Hematopoietic multipotent progenitor cell treated with erythropoietin and hydrocortisone succinate and interleukin-3 and kit ligand, for 15 days (in vitro differentiated cells): ENCODE results near the gene ALG12.
"Not testable (repeated sequence)": the region's sequence is repeated elsewhere in the genome, so short reads cannot be mapped to it uniquely, and the experiment has no call there.

Source experiments
- DNase-seq: peaks from one replicate; pipeline ENCODE4 v3.0.0-alpha.2; 2015; ENCODE audit warnings: low spot score

ALG12 gene

DNA sequence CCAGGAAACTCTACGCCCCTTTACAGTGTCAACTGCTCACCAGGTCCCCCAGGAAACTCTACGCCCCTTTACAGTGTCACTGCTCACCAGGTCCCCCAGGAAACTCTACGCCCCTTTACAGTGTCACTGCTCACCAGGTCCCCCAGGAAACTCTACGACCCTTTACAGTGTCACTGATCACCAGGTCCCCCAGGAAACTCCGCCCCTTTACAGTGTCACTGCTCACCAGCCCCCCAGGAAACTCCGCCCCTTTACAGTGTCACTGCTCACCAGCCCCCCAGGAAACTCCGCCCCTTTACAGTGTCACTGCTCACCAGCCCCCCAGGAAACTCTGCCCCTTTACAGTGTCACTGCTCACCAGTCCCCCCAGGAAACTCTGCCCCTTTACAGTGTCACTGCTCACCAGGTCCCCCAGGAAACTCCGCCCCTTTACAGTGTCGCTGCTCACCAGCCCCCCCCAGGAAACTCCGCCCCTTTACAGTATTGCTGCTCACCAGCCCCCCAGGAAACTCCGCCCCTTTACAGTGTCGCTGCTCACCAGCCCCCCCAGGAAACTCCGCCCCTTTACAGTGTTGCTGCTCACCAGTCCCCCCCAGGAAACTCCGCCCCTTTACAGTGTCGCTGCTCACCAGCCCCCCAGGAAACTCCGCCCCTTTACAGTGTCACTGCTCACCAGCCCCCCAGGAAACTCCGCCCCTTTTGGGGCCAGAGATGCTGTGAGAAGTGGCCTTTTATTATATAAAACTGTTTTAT lies 27.0 kb upstream of the ALG12 start:
- not testable (repeated sequence) for DNase-seq

GRCh38 chr22:49944399-49944891 lies 26.2 kb upstream of the ALG12 start:
- no peak for DNase-seq

DNA sequence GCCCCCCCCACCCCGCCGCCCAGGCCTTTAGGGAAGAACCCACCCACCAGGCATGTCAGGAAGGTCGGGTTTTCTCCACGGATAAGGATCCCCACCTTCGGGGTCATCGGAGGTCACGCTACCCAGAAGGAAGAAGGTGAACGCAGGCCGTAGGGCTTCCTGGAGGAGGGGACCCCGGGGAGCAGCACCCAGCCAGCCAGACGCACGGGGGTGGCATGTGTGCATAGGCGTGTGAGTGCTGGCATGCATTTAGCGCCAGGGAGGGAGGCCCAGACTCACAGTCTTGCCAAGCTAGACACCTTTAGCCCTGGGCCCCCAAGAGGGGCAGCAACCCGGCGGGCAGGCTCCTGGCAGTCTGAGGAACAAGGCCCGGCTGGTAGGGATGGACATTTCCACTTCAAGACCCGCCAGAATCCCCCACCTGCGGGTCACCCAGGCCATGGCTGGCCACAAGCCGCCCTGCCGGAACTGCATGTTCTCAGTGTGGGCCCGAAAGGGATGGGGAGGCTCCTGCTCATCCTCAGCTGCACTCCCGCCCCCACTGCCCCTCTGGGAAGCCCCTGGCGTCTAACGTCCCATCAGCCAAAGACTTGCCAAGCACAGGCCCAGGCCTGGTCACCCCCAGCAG lies 25.6 kb upstream of the ALG12 start:
- no peak for DNase-seq

GRCh38 chr22:49943405-49943765 lies 25.1 kb upstream of the ALG12 start:
- DNase-seq, result no peak

- DNase-seq, result no peak
These were observed 24.5 kb upstream of the ALG12 start for GRCh38 chr22:49942565-49943404.

GRCh38 chr22:49941507-49942316 lies 23.5 kb upstream of the ALG12 start:
- DNase-seq, result no peak

DNA sequence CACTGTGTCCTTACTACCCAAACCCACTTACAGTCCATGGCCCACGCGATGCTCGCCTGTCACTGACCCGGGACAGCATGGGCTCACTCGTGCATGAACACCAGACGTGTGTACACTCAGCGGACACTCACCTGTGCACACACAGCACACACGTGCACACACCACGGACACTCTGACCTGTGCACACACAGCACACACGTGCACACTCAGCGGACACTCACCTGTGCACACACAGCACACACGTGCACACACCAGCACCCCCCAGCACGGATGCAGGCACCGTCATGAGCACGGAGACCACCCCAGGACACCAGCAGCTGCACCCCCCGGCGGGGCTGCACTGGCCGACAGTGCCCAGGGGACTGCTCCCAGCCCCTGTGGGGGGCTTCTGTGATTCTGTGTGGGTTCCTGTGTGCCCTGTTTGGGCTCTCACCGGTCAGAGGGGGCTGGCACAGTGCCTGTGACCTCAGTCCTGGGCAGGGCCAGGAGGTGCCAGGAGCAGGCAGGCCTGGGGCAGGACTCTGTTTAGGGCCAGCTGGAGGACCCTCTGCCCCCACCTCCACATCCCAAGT lies 20.4 kb upstream of the ALG12 start:
- DNase-seq, result no peak

- DNase-seq, result no peak
These were observed 19.7 kb upstream of the ALG12 start for GRCh38 chr22:49937758-49938564.

DNA sequence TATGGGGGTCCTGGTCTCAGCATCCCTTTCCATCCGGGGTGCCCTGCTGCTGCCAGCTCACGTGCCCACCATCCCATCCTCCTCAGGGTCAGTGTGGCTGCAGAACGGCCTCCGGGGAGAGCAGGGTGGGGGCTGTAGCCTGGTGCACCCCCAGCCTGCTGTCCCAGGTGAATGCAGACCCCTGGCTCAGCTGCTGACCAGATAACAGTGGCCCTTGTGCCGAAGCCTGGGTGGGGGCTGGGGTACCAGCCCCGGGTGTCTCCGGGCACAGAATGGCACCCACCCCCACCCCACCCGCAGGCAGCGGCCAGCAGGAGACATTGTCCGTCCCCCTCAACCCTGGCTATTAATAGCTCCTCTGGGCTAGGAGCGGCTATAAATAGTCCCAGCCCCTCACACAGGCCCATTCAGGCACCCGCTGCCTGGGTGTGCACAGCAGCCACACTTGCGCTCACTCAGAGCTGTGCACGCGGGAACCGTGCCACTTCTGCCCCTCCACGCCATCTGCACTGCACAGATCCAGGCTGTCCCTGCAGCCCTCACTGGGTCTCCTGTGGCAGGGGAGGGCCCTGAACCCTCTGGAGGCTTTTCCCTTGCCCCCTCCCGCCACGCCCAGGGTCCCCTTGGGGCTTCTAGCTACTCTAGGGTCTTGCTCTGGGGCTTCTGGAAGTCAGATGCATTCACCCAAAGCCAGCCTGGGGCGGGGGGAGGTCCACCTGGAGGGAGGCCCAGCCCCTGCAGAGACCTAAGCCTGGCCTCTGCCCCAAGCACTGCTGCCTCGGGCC lies 18.9 kb upstream of the ALG12 start:
- DNase-seq, result no peak

DNA sequence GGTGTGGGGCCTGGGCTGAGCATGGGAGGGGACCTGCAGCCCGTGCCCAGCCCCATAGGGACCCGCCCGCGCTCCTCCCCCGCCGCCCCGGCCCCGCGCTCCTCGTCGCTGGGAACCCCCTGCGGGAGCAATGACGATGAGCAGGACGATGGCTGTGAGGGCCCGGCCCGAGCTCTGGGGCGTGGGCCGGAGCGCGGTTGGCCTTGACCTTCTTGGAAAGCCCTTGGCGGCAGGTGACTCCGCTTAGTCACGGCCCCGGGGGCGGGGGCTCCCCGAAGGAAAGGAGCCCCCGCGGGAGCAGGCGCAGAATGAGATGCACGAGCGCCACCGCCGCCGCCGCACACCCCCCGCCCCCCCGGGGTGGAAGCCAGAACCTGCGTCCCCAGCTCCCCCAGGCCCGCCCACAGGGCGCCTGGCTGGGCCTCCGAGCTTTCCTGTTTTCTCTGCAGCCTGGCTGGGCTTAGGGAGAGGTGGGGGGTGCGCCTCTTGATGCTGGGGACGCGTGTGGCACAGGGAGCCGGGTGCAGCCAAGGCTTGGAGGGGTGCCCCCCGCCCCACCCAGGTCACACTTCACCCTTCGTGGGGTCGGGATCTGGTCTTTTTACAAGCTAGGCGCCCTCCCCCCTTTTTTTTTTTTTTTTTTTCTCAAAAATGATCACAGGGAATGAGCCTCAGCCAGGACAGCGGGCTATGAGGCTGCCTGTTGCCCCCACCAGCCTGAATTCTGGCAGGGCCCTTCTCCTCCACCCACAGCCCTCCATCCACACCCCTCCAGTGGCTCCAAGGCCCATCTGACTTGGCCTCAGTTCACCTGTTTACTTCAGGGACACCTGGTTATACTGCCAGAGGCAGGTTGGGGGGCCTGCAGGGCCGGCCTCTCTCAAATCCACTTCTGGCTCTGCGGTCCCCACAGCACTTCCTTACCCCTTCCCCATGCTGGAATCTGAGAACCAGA lies 18.1 kb upstream of the ALG12 start:
- DNase-seq, result no peak

- no peak for DNase-seq
These were observed 17.3 kb upstream of the ALG12 start for GRCh38 chr22:49935561-49935960.

- DNase-seq, result no peak
These were observed 16.8 kb upstream of the ALG12 start for GRCh38 chr22:49934891-49935557.

- no peak for DNase-seq
These were observed 16.1 kb upstream of the ALG12 start for GRCh38 chr22:49934160-49934890.

- DNase-seq, result no peak
These were observed 15.3 kb upstream of the ALG12 start for GRCh38 chr22:49933236-49934159.

DNA sequence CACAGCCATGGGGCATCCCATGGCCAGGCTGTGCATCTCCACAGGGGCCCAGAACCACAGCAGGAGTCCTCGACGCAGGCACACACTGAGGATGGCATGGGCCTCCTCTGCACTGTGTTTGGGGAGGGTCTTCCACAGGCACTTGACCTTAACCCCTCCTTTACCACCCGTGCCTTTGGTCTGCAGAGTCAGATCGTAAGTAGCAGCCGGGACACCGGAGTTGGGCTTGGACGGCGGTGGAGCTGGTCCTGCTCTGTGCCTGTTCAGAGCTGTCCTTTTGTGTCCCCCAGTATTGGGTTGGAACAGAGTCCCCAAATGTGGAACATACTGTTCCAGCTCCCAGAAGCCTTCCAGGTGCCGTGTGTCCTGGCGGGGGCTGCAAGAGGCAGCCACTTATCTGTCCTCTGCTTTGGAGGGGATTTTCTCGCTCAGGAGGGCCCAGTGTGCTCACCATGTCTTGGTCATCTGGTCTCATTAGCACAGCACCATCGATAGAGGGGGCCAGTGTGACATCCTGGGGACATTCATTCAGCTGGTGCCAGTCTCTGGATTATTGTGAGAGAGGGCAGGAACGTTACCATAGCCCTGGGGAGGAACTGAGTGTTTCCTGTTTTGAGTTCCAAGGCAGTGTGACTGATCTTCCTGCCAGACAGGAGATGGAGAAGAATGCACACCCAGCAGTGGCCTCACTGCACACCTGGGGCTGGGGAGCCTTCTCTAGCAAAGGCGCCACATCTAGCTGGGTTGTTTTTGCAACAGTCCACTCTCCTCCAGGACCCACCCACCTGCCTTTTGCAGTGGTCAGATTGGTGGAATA lies 12.6 kb upstream of the ALG12 start:
- DNase-seq, result no peak
